Cardiac fibroblast (primary cell): Measurements from ENCODE around the gene CEP350.

Experiments
- DNase-seq, 2 donors: peaks; one replicate each; pipeline versions ENCODE4 v3.0.0 to v3.0.0-alpha.2; 2010; ENCODE audit warnings: low read depth in 2 of 2
- H3K4me3 ChIP-seq, 2 donors: replicated peaks in 1 of 2; 1 replicate in 1 of 2; 2 replicates in 1 of 2; pipeline ENCODE4 v1.5.1; 2011; ENCODE audit warnings: low read depth in 2 of 2, low read length in 2 of 2, mild to moderate bottlenecking in 2 of 2, moderate library complexity in 1 of 2
- TF ChIP-seq, protein P1 (sequence below): IDR thresholded peaks from one replicate; pipeline ENCODE4 v1.5.1; 2011; ENCODE audit warnings: low read depth, mild to moderate bottlenecking, low read length, inconsistent platforms

CEP350 gene

DNA sequence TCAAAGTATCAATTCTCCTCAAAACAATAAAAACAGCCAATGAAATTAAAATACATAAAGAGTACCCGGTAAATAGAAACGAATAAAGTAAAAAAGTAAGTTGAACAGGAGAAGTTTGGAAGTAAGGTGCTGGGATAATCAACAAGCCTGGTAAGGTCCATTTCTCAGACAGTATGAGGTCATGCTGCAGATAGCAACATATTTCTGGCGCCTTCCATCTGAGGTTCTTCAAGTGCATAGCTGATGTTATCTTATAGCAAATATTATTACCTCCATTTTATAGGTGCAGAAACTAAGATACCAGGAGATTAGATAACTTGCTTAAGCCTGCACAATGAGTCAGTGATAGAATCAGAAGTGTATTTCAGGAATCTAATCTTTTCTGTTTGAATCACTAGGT lies 23.7 kb upstream of the CEP350 start:
- H3K4me3 ChIP-seq: no peak overlapping the region
- TF ChIP-seq, protein P1, sequence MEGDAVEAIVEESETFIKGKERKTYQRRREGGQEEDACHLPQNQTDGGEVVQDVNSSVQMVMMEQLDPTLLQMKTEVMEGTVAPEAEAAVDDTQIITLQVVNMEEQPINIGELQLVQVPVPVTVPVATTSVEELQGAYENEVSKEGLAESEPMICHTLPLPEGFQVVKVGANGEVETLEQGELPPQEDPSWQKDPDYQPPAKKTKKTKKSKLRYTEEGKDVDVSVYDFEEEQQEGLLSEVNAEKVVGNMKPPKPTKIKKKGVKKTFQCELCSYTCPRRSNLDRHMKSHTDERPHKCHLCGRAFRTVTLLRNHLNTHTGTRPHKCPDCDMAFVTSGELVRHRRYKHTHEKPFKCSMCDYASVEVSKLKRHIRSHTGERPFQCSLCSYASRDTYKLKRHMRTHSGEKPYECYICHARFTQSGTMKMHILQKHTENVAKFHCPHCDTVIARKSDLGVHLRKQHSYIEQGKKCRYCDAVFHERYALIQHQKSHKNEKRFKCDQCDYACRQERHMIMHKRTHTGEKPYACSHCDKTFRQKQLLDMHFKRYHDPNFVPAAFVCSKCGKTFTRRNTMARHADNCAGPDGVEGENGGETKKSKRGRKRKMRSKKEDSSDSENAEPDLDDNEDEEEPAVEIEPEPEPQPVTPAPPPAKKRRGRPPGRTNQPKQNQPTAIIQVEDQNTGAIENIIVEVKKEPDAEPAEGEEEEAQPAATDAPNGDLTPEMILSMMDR: no peak
- DNase-seq: no peak

DNA sequence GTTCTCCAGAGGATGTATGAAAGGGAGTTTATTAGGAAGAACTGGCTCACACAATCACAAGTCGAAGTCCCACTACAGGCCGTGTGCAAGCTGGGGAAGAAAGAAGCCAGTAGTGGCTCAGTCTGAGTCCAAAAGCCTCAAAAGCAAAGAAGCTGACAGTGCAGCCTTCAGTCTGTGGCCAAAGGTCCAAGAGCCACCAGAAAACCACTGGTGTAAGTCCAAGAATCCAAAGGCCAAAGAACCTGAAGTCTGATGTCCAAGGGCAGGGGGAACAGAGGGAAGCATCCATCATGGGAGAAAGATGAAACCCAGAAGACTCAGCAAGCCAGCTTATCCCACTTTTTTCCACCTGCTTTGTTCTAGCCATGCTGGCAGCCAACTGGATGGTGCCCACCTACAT lies 21.4 kb upstream of the CEP350 start:
- H3K4me3 ChIP-seq: no peak overlapping the region
- TF ChIP-seq, protein P1: no peak
- no peak for DNase-seq

DNA sequence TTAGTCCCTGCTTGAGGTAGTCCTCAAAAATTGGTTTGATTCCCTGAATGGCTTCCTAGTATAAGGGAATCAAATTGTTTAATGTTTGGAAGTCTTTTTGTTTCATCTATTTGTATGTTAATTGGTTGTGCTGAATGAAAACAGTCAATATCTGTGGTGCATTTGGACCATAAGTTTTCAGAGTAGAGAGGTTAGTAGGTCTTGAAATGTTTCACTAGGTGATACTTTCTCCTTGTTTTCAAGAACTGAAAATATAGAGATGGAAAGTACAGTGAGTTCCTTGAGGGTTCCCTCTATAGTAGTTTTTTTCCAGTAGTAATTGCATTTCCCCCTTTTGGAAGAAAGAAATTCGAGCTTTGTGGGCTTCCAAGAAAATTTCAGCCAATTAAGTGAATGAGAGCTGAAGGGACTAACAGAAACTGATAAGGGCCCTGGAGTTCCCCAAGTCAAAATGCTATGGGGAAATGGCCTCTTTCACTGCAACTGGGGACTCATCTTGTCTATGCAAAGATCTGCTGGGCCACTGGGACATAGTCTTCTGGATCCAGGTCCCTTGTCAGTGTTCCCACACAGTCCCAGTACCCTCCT lies 18.6 kb upstream of the CEP350 start:
- no peak overlapping the region for H3K4me3 ChIP-seq
- no peak for DNase-seq
- TF ChIP-seq, protein P1: no peak

DNA sequence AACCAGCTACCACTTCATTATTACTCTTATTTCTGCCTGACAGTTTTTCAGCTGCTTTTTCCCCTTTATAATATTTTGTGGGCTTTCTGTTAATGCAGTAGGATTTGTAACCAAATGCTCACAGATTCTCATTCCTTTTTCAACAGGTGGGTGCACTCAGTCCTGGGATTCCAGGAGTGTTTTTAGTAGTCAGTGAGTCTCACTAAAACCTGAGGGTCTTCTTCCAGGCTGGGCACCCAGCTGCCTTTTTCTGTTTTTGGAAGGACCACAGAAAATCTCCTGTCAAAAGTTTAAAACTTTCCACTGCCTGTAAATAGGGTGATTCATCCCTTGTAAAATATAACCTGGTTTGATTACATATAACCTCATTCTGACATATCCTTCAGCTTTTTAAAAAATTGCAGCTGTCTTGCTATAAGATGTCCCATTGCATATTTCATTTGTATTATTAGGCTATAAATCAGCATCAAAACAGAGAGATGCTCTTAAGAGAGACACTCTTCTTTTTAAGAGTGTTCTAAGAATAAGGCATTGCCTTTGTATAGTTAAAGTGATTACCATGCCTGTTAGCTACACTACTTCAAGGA lies 16.8 kb upstream of the CEP350 start:
- no peak overlapping the region for H3K4me3 ChIP-seq
- TF ChIP-seq, protein P1: no peak
- no peak for DNase-seq

DNA sequence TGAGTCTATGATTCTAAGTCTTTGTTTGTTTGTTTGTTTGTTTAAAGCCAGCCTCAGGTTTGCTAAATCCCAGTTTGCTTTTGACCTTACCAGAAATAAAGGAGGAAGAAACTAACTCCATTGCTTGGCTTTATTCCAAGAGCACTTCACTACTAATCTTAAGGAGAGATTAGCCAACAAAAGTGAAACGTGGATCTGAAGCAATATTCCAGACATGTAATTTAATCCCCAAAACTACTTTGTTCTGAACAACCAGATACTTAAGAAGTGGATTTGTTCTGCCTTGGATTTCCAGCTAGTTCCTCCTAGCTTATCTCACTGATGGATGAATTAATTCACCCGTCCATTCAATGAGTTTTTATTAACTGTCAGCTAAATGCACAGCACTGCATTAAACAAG lies 15.9 kb upstream of the CEP350 start:
- DNase-seq: peak; percentile 57 to 84
- TF ChIP-seq, protein P1: no peak
- no peak overlapping the region for H3K4me3 ChIP-seq

DNA sequence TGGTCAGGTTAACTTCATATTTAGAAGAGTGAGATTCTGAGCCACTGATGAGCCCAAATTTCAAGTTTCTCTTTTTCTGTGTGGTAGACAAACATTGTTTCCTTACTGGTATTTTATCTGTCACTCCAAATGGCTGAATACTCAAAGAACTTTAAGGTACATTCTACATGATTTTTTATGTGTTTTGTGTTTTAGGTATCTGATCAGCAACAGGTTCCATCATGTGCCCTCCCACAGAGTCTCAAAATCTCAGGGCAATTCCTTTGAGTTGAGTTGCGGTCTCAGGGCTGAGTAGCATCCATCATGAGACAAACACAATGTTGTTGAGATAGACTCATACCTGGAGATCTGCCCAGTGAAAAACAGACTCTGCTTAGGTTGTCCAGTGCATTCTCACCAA lies 14.7 kb upstream of the CEP350 start:
- H3K4me3 ChIP-seq: no peak overlapping the region
- TF ChIP-seq, protein P1: no peak
- no peak for DNase-seq

DNA sequence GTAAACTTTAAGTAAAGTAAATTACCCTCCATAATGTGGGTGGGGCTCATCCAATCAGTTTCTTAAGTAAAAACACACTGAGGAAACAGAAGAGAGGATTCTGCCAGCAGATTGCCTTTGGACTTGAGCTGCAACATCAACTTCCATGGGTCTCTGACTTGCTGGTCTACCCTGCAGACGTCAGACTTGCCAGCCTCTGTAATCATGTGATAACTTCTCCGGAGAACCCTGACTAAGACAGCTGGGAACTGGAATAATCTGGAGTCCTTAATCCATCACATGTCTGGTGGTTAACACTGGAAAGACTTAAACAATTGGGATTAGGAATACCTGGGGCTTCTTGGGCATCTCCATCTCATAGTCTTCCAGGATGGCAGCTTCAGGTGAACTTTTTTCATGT lies 13.2 kb upstream of the CEP350 start:
- H3K4me3 ChIP-seq: no peak overlapping the region
- TF ChIP-seq, protein P1: no peak
- no peak for DNase-seq
